Measurements from ENCODE around the gene POLN.

POLN gene

GRCh38 chr4:2091990-2092668, 149.8 kb downstream of the POLN start:
- Histone ChIP-seq H3K36me3 (ENCODE audit: control insufficient read depth, insufficient read depth, low read length) (no peaks in the 10 kb centered on the region), H3K27ac (ENCODE audit: low read depth, low read length) (no peak overlapping the region), H3K4me3 (ENCODE audit: low read length) (no peak overlapping the region), H3K27me3 (ENCODE audit: control insufficient read depth, insufficient read depth, low read length) (no peaks in the 10 kb centered on the region), H3K4me1 (ENCODE audit: control insufficient read depth, insufficient read depth, low read length) (no peaks in the 10 kb centered on the region), H3K9ac (ENCODE audit: low read length) (no peak overlapping the region)

- Histone ChIP-seq H3K4me1 (ENCODE audit: control insufficient read depth, insufficient read depth, low read length) (no peaks in the 10 kb centered on the region), H3K9ac (ENCODE audit: low read length) (no peak overlapping the region), H3K27ac (ENCODE audit: low read depth, low read length) (no peak overlapping the region), H3K4me3 (ENCODE audit: low read length) (no peak overlapping the region), H3K27me3 (ENCODE audit: control insufficient read depth, insufficient read depth, low read length) (no peaks in the 10 kb centered on the region), H3K36me3 (ENCODE audit: control insufficient read depth, insufficient read depth, low read length) (no peaks in the 10 kb centered on the region)
Observed at GRCh38 chr4:2090642-2091041, 151.3 kb downstream of the POLN start.

GRCh38 chr4:2089222-2089621, 152.7 kb downstream of the POLN start:
- Histone ChIP-seq H3K27ac (ENCODE audit: low read depth, low read length) (no peak overlapping the region), H3K4me3 (ENCODE audit: low read length) (no peak overlapping the region), H3K4me1 (ENCODE audit: control insufficient read depth, insufficient read depth, low read length) (no peaks in the 10 kb centered on the region), H3K9ac (ENCODE audit: low read length) (no peak overlapping the region), H3K27me3 (ENCODE audit: control insufficient read depth, insufficient read depth, low read length) (no peaks in the 10 kb centered on the region), H3K36me3 (ENCODE audit: control insufficient read depth, insufficient read depth, low read length) (no peaks in the 10 kb centered on the region)

GRCh38 chr4:2087170-2087569, 154.8 kb downstream of the POLN start:
- Histone ChIP-seq H3K4me1 (ENCODE audit: control insufficient read depth, insufficient read depth, low read length) (no peaks in the 10 kb centered on the region), H3K4me3 (ENCODE audit: low read length) (no peak overlapping the region), H3K36me3 (ENCODE audit: control insufficient read depth, insufficient read depth, low read length) (no peaks in the 10 kb centered on the region), H3K27ac (ENCODE audit: low read depth, low read length) (no peak overlapping the region), H3K27me3 (ENCODE audit: control insufficient read depth, insufficient read depth, low read length) (no peaks in the 10 kb centered on the region), H3K9ac (ENCODE audit: low read length) (no peak overlapping the region)

GRCh38 chr4:2085496-2085901, 156.4 kb downstream of the POLN start:
- Histone ChIP-seq H3K4me3 (ENCODE audit: low read length) (no peak overlapping the region), H3K27me3 (ENCODE audit: control insufficient read depth, insufficient read depth, low read length) (no peaks in the 10 kb centered on the region), H3K36me3 (ENCODE audit: control insufficient read depth, insufficient read depth, low read length) (no peaks in the 10 kb centered on the region), H3K9ac (ENCODE audit: low read length) (no peak overlapping the region), H3K4me1 (ENCODE audit: control insufficient read depth, insufficient read depth, low read length) (no peaks in the 10 kb centered on the region), H3K27ac (ENCODE audit: low read depth, low read length) (no peak overlapping the region)

GRCh38 chr4:2084316-2084715, 157.6 kb downstream of the POLN start:
- H3K4me1 ChIP-seq (ENCODE audit: control insufficient read depth, insufficient read depth, low read length): no peaks in the 10 kb centered on the region
- H3K9ac ChIP-seq (ENCODE audit: low read length): no peak overlapping the region
- no peak overlapping the region for H3K4me3 ChIP-seq (ENCODE audit: low read length)
- H3K27me3 ChIP-seq (ENCODE audit: control insufficient read depth, insufficient read depth, low read length): no peaks in the 10 kb centered on the region
- H3K36me3 ChIP-seq (ENCODE audit: control insufficient read depth, insufficient read depth, low read length): no peaks in the 10 kb centered on the region
- H3K27ac ChIP-seq (ENCODE audit: low read depth, low read length): no peak overlapping the region

- no peak overlapping the region for H3K9ac ChIP-seq (ENCODE audit: low read length)
- no peak overlapping the region for H3K27ac ChIP-seq (ENCODE audit: low read depth, low read length)
- H3K4me1 ChIP-seq (ENCODE audit: control insufficient read depth, insufficient read depth, low read length): no peaks in the 10 kb centered on the region
- H3K27me3 ChIP-seq (ENCODE audit: control insufficient read depth, insufficient read depth, low read length): no peaks in the 10 kb centered on the region
- no peak overlapping the region for H3K4me3 ChIP-seq (ENCODE audit: low read length)
- H3K36me3 ChIP-seq (ENCODE audit: control insufficient read depth, insufficient read depth, low read length): no peaks in the 10 kb centered on the region
Observed at GRCh38 chr4:2083826-2084160, 158.1 kb downstream of the POLN start.

GRCh38 chr4:2083116-2083825, 158.7 kb downstream of the POLN start:
- Histone ChIP-seq H3K36me3 (ENCODE audit: control insufficient read depth, insufficient read depth, low read length) (no peaks in the 10 kb centered on the region), H3K4me3 (ENCODE audit: low read length) (no peak overlapping the region), H3K27me3 (ENCODE audit: control insufficient read depth, insufficient read depth, low read length) (no peaks in the 10 kb centered on the region), H3K4me1 (ENCODE audit: control insufficient read depth, insufficient read depth, low read length) (no peaks in the 10 kb centered on the region), H3K9ac (ENCODE audit: low read length) (no peak overlapping the region), H3K27ac (ENCODE audit: low read depth, low read length) (no peak overlapping the region)

GRCh38 chr4:2082627-2083026, 159.3 kb downstream of the POLN start:
- Histone ChIP-seq H3K27me3 (ENCODE audit: control insufficient read depth, insufficient read depth, low read length) (no peaks in the 10 kb centered on the region), H3K36me3 (ENCODE audit: control insufficient read depth, insufficient read depth, low read length) (no peaks in the 10 kb centered on the region), H3K9ac (ENCODE audit: low read length) (no peak overlapping the region), H3K27ac (ENCODE audit: low read depth, low read length) (no peak overlapping the region), H3K4me1 (ENCODE audit: control insufficient read depth, insufficient read depth, low read length) (no peaks in the 10 kb centered on the region), H3K4me3 (ENCODE audit: low read length) (no peak overlapping the region)

- no peak overlapping the region for H3K4me3 ChIP-seq (ENCODE audit: low read length)
- H3K27me3 ChIP-seq (ENCODE audit: control insufficient read depth, insufficient read depth, low read length): no peaks in the 10 kb centered on the region
- no peak overlapping the region for H3K27ac ChIP-seq (ENCODE audit: low read depth, low read length)
- H3K4me1 ChIP-seq (ENCODE audit: control insufficient read depth, insufficient read depth, low read length): no peaks in the 10 kb centered on the region
- no peak overlapping the region for H3K9ac ChIP-seq (ENCODE audit: low read length)
- H3K36me3 ChIP-seq (ENCODE audit: control insufficient read depth, insufficient read depth, low read length): no peaks in the 10 kb centered on the region
Observed at GRCh38 chr4:2082118-2082517, 159.8 kb downstream of the POLN start.

- no peak overlapping the region for H3K9ac ChIP-seq (ENCODE audit: low read length)
- no peaks in the 10 kb centered on the region for H3K36me3 ChIP-seq (ENCODE audit: control insufficient read depth, insufficient read depth, low read length)
- no peaks in the 10 kb centered on the region for H3K27me3 ChIP-seq (ENCODE audit: control insufficient read depth, insufficient read depth, low read length)
- no peak overlapping the region for H3K27ac ChIP-seq (ENCODE audit: low read depth, low read length)
- no peaks in the 10 kb centered on the region for H3K4me1 ChIP-seq (ENCODE audit: control insufficient read depth, insufficient read depth, low read length)
- no peak overlapping the region for H3K4me3 ChIP-seq (ENCODE audit: low read length)
Observed at GRCh38 chr4:2081540-2081939, 160.4 kb downstream of the POLN start.

GRCh38 chr4:2080429-2081300, 161.3 kb downstream of the POLN start:
- no peaks in the 10 kb centered on the region for H3K36me3 ChIP-seq (ENCODE audit: control insufficient read depth, insufficient read depth, low read length)
- no peak overlapping the region for H3K27ac ChIP-seq (ENCODE audit: low read depth, low read length)
- H3K4me3 ChIP-seq (ENCODE audit: low read length): no peak overlapping the region
- H3K4me1 ChIP-seq (ENCODE audit: control insufficient read depth, insufficient read depth, low read length): no peaks in the 10 kb centered on the region
- H3K9ac ChIP-seq (ENCODE audit: low read length): no peak overlapping the region
- H3K27me3 ChIP-seq (ENCODE audit: control insufficient read depth, insufficient read depth, low read length): no peaks in the 10 kb centered on the region
